AG09319 (cell line): ENCODE measurements around the gene IL1RAPL2.

Source experiments
- DNase-seq: peaks from one replicate; pipeline ENCODE4 v3.0.0-alpha.2; 2010; ENCODE audit warnings: low read depth; ENCODE audit errors: extremely low read depth
- TF ChIP-seq, protein P1 (sequence below): IDR thresholded peaks from 2 replicates; pipeline ENCODE4 v1.5.1; 2011; ENCODE audit warnings: low read depth, mild to moderate bottlenecking, inconsistent platforms, low read length, moderate library complexity

IL1RAPL2 gene

DNA sequence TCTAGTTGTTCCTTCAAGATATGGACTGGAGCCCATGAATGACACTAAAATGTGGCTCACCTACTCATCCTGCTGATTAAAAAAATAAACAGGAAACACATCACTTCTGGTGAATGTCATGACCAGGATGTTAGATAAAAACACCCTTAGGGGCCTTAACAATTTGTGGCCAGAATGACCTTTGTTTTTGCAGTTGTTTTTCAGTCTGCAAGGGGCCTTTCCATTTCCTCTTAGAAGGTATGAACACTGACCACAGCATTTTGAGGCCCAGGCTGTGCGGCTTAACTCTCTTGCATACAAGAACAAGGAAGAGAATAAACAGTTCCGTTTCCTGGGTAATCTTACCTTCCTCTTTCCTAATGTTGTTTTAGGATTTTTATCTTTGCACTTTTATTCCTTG, 113.2 kb downstream of the IL1RAPL2 start:
- no peak for DNase-seq

DNA sequence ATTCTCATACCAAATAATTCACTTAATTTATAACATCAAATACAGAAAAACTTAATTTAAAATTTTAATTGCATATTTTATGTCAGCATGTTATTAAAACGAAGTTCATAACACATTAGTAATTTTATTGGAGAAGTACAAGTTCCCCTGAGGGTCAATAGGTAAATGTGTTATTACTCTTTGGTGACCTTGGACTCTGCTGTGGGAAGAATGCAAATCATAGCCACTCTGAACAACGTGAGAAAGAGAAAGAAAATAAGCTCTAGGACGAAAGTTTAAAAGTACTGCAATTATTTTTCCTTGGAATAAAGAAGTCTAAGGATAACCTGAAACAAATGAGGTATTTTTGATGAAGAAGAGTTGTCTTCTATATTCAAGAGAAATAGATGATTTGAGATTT, 115.2 kb downstream of the IL1RAPL2 start:
- TF ChIP-seq, protein P1, sequence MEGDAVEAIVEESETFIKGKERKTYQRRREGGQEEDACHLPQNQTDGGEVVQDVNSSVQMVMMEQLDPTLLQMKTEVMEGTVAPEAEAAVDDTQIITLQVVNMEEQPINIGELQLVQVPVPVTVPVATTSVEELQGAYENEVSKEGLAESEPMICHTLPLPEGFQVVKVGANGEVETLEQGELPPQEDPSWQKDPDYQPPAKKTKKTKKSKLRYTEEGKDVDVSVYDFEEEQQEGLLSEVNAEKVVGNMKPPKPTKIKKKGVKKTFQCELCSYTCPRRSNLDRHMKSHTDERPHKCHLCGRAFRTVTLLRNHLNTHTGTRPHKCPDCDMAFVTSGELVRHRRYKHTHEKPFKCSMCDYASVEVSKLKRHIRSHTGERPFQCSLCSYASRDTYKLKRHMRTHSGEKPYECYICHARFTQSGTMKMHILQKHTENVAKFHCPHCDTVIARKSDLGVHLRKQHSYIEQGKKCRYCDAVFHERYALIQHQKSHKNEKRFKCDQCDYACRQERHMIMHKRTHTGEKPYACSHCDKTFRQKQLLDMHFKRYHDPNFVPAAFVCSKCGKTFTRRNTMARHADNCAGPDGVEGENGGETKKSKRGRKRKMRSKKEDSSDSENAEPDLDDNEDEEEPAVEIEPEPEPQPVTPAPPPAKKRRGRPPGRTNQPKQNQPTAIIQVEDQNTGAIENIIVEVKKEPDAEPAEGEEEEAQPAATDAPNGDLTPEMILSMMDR: no peak
- no peak for DNase-seq

More for the DNA sequence above, 113.2 kb downstream of the IL1RAPL2 start:
- TF ChIP-seq, protein P1: no peak

DNA sequence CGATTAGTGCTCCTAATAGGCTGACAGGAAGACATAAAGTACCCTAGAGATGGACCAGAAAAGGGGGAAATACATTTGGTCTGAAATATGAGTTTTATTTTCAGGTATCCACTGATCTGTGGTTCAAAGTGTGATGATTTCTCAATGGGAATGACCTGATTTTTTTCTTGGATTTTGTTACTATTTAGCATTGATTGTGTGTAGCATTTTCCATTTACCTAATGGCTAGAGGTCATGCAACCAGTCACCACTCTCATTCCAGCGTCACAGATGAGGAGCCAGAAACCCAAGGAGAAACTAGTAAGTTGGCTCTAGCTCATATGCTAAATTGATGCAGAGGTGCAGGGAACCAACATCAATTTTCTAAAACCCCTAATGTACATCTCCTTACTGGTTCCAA, 118.1 kb downstream of the IL1RAPL2 start:
- DNase-seq: no peak
- TF ChIP-seq, protein P1: no peak

DNA sequence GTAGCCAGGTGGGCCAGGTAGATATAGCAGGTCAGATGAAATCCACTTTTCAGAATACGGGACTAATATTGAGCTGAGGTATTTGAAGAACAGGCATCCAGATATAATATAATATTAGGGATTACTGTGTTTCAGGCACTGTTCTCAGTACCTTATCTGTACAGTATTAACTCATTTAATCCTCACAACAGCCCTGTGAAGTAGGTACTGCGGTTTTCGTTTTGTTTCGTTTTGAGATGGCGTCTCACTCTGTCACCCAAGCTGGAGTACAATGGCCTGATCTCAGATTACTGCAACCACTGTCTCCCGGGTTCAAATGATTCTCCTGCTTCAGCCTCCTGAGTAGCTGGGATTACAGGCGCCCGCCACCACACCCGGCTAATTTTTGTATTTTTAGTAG, 129.6 kb downstream of the IL1RAPL2 start:
- DNase-seq: no peak
- TF ChIP-seq, protein P1: no peak

GRCh38 chrX:104696667-104697066, 130.7 kb downstream of the IL1RAPL2 start:
- TF ChIP-seq, protein P1: no peak
- DNase-seq: no peak

DNA sequence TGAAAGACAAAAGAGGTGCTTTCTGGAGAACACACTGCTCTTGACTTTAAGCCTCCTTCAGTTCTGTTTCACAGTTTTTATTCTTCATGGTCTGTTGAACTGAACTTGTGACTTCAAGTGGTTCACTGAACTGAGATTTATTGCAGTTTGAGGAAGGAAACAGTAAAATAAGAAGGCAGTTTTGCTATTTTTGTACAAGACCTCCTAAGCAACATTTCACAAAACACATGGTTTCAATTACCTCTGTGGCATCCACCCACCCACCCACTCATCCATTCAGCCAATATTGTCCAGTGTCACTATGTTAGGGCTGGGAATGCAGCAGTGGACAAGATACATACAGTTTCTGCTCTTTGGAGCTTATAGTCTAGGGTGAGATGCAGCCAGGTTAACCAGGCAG, 131.3 kb downstream of the IL1RAPL2 start:
- no peak for DNase-seq
- TF ChIP-seq, protein P1: no peak

GRCh38 chrX:104707042-104707441, 141.0 kb downstream of the IL1RAPL2 start:
- DNase-seq: no peak
- TF ChIP-seq, protein P1: no peak
